IPS-20b (cell line): ENCODE results near the gene ZNF804A.

Experiments used
- H3K27ac ChIP-seq: one replicate; pipeline ENCODE4 v1.5.1; 2013; ENCODE audit warnings: low read length
- H3K27me3 ChIP-seq: 2 replicates; pipeline ENCODE4 v1.6.1; 2013; ENCODE audit warnings: mild to moderate bottlenecking, low read length, inconsistent platforms; ENCODE audit not compliant: insufficient read depth
- H3K36me3 ChIP-seq: 2 replicates; pipeline ENCODE4 v1.6.1; 2013; ENCODE audit warnings: low read depth, mild to moderate bottlenecking, inconsistent platforms, low read length, moderate library complexity; ENCODE audit not compliant: insufficient read depth
- H3K4me1 ChIP-seq: 2 replicates; pipeline ENCODE4 v1.6.1; 2013; ENCODE audit warnings: mild to moderate bottlenecking, control low read depth, inconsistent platforms, low read length, moderate library complexity; ENCODE audit not compliant: insufficient read depth
- H3K4me3 ChIP-seq: 2 replicates; pipeline ENCODE4 v1.5.1; 2013; ENCODE audit warnings: mild to moderate bottlenecking, low read length, inconsistent platforms
- H3K9ac ChIP-seq: 2 replicates; pipeline ENCODE4 v1.6.1; 2013; ENCODE audit warnings: low read depth, mild to moderate bottlenecking, inconsistent platforms, low read length, moderate library complexity
- H3K9me3 ChIP-seq: 2 replicates; pipeline ENCODE4 v1.6.1; 2013; ENCODE audit warnings: mild to moderate bottlenecking, low read depth, low read length, inconsistent platforms; ENCODE audit not compliant: insufficient read depth

The ZNF804A gene

GRCh38 chr2:184779777-184780176 lies 181.4 kb downstream of the ZNF804A start:
- Histone ChIP-seq H3K9me3 (no peaks in the 10 kb centered on the region), H3K36me3 (no peaks in the 10 kb centered on the region), H3K27me3 (no peaks in the 10 kb centered on the region), H3K27ac (no peak overlapping the region), H3K4me3 (no peak overlapping the region), H3K9ac (no peak overlapping the region), H3K4me1 (peaks cover 9% of the 10 kb centered on the region; the same call in 1 of the 2 replicates)

DNA sequence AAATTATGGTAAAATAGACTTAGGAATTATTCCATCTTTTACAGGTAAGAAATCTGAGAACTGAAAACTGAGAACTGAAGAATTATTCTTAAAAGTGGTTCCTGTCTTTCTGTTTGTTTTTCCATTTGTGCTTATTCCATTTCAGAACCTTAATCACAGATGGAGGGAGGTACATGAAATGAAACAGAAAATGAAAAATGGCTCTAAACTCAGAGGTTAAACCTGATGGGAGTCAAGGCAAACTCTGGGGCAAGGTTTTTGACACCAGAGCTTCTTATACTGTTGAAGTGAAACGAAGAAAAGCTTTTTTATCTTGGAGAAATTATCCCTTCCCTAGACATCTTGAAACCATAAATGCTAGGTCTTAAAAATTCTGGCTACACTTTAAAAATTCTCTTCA lies 182.1 kb downstream of the ZNF804A start:
- Histone ChIP-seq H3K9ac (no peak overlapping the region), H3K27ac (no peak overlapping the region), H3K4me1 (peaks cover 9% of the 10 kb centered on the region; the same call in 1 of the 2 replicates), H3K27me3 (no peaks in the 10 kb centered on the region), H3K36me3 (no peaks in the 10 kb centered on the region), H3K4me3 (no peak overlapping the region), H3K9me3 (no peaks in the 10 kb centered on the region)

DNA sequence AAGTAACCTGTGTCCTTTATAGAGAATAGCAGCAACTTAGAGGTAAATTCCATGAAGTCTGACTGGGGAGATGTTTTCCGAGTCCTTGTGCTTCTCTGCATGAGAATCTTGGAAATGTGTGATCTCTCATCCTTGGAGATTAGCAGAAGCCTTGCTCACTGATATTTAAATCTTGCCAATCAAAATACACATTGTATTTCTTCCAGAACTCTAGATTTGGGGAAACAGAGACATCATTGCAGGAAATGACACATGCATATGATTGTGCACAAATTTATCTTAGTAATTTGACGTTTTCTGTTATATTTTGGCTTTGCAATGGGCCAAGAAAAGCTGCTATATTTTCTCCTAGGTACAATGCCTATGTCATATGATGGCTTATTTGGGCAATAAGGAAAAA lies 182.6 kb downstream of the ZNF804A start:
- Histone ChIP-seq H3K27ac (no peak overlapping the region), H3K9me3 (no peaks in the 10 kb centered on the region), H3K4me1 (peaks cover 9% of the 10 kb centered on the region; the same call in 1 of the 2 replicates), H3K27me3 (no peaks in the 10 kb centered on the region), H3K4me3 (no peak overlapping the region), H3K9ac (no peak overlapping the region), H3K36me3 (no peaks in the 10 kb centered on the region)

DNA sequence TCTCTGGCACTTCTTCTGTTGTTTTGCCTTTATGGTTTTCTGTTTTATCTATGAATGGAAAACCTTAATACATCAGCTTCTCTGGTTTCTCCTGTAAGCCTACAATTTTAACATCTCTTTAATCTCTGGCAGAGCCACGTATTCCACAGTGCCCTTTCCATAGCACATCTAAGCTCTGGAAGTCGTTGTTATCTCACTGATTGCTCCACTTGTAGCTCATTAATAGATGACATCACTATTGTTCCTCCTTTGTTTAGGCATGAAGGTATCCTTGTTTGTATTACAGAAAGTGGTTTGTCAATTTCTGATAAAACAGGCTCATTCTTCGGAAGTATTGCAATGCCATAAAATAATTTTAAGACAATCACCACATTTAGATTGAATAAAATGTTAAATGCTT lies 185.2 kb downstream of the ZNF804A start:
- H3K9me3 ChIP-seq, result no peaks in the 10 kb centered on the region

GRCh38 chr2:184793176-184793575 lies 194.8 kb downstream of the ZNF804A start:
- H3K27me3 ChIP-seq, result no peaks in the 10 kb centered on the region
- H3K4me3 ChIP-seq, result no peak overlapping the region
- no peaks in the 10 kb centered on the region for H3K4me1 ChIP-seq
- no peaks in the 10 kb centered on the region for H3K9me3 ChIP-seq
- H3K36me3 ChIP-seq, result no peaks in the 10 kb centered on the region
- no peak overlapping the region for H3K9ac ChIP-seq
- no peak overlapping the region for H3K27ac ChIP-seq

More for the DNA sequence above, 185.2 kb downstream of the ZNF804A start:
- Histone ChIP-seq H3K36me3 (no peaks in the 10 kb centered on the region), H3K4me1 (peaks cover 9% of the 10 kb centered on the region; the same call in 1 of the 2 replicates), H3K9ac (no peak overlapping the region), H3K27ac (no peak overlapping the region), H3K27me3 (no peaks in the 10 kb centered on the region), H3K4me3 (no peak overlapping the region)

- no peaks in the 10 kb centered on the region for H3K27me3 ChIP-seq
- no peak overlapping the region for H3K4me3 ChIP-seq
- H3K27ac ChIP-seq, result no peak overlapping the region
- H3K4me1 ChIP-seq, result peaks cover 4% of the 10 kb centered on the region; the same call in 1 of the 2 replicates
- H3K9ac ChIP-seq, result no peak overlapping the region
- no peaks in the 10 kb centered on the region for H3K9me3 ChIP-seq
- no peaks in the 10 kb centered on the region for H3K36me3 ChIP-seq
Observed at GRCh38 chr2:184799379-184799778, 201.1 kb downstream of the ZNF804A start.

GRCh38 chr2:184814421-184814820 lies 216.1 kb downstream of the ZNF804A start:
- Histone ChIP-seq H3K4me3 (no peak overlapping the region), H3K9ac (no peak overlapping the region), H3K27me3 (no peaks in the 10 kb centered on the region), H3K4me1 (peaks cover 6% of the 10 kb centered on the region; the same call in 1 of the 2 replicates), H3K27ac (no peak overlapping the region), H3K36me3 (no peaks in the 10 kb centered on the region), H3K9me3 (no peaks in the 10 kb centered on the region)

- Histone ChIP-seq H3K4me1 (peaks cover 6% of the 10 kb centered on the region; the same call in 1 of the 2 replicates), H3K9ac (no peak overlapping the region), H3K4me3 (no peak overlapping the region)
Observed at GRCh38 chr2:184815824-184816223, 217.5 kb downstream of the ZNF804A start.

GRCh38 chr2:184824597-184824996 lies 226.3 kb downstream of the ZNF804A start:
- H3K4me3 ChIP-seq, result no peak overlapping the region
- H3K4me1 ChIP-seq, result no peaks in the 10 kb centered on the region
- H3K27me3 ChIP-seq, result no peaks in the 10 kb centered on the region
- no peak overlapping the region for H3K27ac ChIP-seq
- no peak overlapping the region for H3K9ac ChIP-seq
- no peaks in the 10 kb centered on the region for H3K9me3 ChIP-seq
- no peaks in the 10 kb centered on the region for H3K36me3 ChIP-seq

More at GRCh38 chr2:184815824-184816223, 217.5 kb downstream of the ZNF804A start:
- Histone ChIP-seq H3K9me3 (no peaks in the 10 kb centered on the region), H3K36me3 (no peaks in the 10 kb centered on the region), H3K27me3 (no peaks in the 10 kb centered on the region), H3K27ac (no peak overlapping the region)

GRCh38 chr2:184830531-184830930 lies 232.2 kb downstream of the ZNF804A start:
- H3K36me3 ChIP-seq, result no peaks in the 10 kb centered on the region
- no peaks in the 10 kb centered on the region for H3K9me3 ChIP-seq
- no peak overlapping the region for H3K4me3 ChIP-seq
- no peak overlapping the region for H3K9ac ChIP-seq
- H3K4me1 ChIP-seq, result peaks cover 8% of the 10 kb centered on the region; the same call in 1 of the 2 replicates
- H3K27ac ChIP-seq, result no peak overlapping the region
- H3K27me3 ChIP-seq, result no peaks in the 10 kb centered on the region

DNA sequence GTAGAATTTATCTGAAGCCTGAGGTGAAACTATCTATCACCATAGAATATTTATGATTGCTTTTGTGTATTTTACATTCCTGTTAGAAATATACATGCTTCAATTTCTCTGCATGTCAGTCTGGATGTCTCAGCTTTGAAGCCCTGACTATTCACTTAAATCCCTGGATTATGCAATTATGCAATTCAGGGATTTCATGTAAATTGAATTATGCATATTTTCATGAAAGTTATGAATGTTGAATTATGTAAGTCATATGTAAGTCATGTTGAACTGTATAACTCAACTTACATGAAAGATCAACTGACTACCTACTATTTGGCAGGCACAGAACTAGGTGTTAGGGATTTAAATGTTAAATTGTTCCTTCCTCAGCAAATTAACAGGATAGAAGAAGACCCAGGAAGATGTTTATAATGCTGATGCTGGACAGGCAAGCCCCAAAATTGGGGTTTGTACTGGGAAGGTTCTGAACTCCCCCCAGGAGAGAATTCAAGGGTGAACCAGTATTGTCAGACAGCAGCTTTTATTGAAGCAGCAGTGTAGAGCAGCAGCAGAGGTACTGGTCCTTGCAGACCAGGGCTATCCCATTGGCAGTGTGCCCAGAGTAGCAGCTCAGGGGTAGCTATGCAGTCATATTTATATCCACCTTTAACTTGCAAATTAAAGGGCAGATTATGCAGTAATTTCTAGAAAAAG lies 236.5 kb downstream of the ZNF804A start:
- Histone ChIP-seq H3K36me3 (no peaks in the 10 kb centered on the region), H3K4me1 (peaks cover 8% of the 10 kb centered on the region; the same call in 1 of the 2 replicates), H3K27ac (no peak overlapping the region), H3K9ac (no peak overlapping the region), H3K27me3 (no peaks in the 10 kb centered on the region), H3K4me3 (no peak overlapping the region), H3K9me3 (no peaks in the 10 kb centered on the region)

- H3K9me3 ChIP-seq, result no peaks in the 10 kb centered on the region
- no peaks in the 10 kb centered on the region for H3K27me3 ChIP-seq
- no peak overlapping the region for H3K4me3 ChIP-seq
- no peaks in the 10 kb centered on the region for H3K36me3 ChIP-seq
- no peak overlapping the region for H3K27ac ChIP-seq
- no peak overlapping the region for H3K9ac ChIP-seq
- H3K4me1 ChIP-seq, result peaks cover 8% of the 10 kb centered on the region; the same call in 1 of the 2 replicates
Observed at GRCh38 chr2:184835398-184835715, 237.0 kb downstream of the ZNF804A start.
